Measurements from ENCODE around the gene BMPR1B. TPM values are rescaled to one million over a fixed set of nuclear protein-coding genes. Genes with fewer than 3 reads are reported as not detected.

BMPR1B gene
- total and polyA plus RNA-seq, 9 of the 15 experiments (the other 6 are each of a cell fraction or from before 2014, with no cell fraction given) = 0.01 TPM; not detected in 8

DNA sequence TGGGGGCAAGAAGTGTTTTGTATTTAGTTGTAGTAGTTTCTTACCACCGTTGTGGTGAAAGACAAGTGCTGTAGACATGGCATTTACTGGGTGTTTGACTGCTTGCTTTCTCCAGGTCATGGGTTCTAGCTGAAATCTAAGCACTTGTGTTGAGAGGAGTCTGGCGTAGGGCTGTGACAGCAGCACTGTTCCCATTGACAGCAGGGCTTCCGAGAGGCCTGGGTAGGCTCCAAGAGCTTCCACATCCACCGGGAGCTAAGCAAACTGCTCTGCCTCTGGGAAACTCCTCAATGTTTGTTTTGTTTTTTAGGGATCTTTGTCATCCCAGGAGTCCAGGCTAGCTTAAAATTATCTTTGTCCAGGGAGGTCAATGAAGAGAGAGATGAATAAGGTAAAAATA, 44.3 kb downstream of the BMPR1B start (continued):
- TF ChIP-seq, protein P1, sequence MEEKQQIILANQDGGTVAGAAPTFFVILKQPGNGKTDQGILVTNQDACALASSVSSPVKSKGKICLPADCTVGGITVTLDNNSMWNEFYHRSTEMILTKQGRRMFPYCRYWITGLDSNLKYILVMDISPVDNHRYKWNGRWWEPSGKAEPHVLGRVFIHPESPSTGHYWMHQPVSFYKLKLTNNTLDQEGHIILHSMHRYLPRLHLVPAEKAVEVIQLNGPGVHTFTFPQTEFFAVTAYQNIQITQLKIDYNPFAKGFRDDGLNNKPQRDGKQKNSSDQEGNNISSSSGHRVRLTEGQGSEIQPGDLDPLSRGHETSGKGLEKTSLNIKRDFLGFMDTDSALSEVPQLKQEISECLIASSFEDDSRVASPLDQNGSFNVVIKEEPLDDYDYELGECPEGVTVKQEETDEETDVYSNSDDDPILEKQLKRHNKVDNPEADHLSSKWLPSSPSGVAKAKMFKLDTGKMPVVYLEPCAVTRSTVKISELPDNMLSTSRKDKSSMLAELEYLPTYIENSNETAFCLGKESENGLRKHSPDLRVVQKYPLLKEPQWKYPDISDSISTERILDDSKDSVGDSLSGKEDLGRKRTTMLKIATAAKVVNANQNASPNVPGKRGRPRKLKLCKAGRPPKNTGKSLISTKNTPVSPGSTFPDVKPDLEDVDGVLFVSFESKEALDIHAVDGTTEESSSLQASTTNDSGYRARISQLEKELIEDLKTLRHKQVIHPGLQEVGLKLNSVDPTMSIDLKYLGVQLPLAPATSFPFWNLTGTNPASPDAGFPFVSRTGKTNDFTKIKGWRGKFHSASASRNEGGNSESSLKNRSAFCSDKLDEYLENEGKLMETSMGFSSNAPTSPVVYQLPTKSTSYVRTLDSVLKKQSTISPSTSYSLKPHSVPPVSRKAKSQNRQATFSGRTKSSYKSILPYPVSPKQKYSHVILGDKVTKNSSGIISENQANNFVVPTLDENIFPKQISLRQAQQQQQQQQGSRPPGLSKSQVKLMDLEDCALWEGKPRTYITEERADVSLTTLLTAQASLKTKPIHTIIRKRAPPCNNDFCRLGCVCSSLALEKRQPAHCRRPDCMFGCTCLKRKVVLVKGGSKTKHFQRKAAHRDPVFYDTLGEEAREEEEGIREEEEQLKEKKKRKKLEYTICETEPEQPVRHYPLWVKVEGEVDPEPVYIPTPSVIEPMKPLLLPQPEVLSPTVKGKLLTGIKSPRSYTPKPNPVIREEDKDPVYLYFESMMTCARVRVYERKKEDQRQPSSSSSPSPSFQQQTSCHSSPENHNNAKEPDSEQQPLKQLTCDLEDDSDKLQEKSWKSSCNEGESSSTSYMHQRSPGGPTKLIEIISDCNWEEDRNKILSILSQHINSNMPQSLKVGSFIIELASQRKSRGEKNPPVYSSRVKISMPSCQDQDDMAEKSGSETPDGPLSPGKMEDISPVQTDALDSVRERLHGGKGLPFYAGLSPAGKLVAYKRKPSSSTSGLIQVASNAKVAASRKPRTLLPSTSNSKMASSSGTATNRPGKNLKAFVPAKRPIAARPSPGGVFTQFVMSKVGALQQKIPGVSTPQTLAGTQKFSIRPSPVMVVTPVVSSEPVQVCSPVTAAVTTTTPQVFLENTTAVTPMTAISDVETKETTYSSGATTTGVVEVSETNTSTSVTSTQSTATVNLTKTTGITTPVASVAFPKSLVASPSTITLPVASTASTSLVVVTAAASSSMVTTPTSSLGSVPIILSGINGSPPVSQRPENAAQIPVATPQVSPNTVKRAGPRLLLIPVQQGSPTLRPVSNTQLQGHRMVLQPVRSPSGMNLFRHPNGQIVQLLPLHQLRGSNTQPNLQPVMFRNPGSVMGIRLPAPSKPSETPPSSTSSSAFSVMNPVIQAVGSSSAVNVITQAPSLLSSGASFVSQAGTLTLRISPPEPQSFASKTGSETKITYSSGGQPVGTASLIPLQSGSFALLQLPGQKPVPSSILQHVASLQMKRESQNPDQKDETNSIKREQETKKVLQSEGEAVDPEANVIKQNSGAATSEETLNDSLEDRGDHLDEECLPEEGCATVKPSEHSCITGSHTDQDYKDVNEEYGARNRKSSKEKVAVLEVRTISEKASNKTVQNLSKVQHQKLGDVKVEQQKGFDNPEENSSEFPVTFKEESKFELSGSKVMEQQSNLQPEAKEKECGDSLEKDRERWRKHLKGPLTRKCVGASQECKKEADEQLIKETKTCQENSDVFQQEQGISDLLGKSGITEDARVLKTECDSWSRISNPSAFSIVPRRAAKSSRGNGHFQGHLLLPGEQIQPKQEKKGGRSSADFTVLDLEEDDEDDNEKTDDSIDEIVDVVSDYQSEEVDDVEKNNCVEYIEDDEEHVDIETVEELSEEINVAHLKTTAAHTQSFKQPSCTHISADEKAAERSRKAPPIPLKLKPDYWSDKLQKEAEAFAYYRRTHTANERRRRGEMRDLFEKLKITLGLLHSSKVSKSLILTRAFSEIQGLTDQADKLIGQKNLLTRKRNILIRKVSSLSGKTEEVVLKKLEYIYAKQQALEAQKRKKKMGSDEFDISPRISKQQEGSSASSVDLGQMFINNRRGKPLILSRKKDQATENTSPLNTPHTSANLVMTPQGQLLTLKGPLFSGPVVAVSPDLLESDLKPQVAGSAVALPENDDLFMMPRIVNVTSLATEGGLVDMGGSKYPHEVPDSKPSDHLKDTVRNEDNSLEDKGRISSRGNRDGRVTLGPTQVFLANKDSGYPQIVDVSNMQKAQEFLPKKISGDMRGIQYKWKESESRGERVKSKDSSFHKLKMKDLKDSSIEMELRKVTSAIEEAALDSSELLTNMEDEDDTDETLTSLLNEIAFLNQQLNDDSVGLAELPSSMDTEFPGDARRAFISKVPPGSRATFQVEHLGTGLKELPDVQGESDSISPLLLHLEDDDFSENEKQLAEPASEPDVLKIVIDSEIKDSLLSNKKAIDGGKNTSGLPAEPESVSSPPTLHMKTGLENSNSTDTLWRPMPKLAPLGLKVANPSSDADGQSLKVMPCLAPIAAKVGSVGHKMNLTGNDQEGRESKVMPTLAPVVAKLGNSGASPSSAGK (IDR thresholded peaks at IDR 0.05) = no peak
- no peak for TF ChIP-seq ZNF140 (CRISPR knock-in tag; IDR thresholded peaks at IDR 0.05)
- TF ChIP-seq, protein P2, sequence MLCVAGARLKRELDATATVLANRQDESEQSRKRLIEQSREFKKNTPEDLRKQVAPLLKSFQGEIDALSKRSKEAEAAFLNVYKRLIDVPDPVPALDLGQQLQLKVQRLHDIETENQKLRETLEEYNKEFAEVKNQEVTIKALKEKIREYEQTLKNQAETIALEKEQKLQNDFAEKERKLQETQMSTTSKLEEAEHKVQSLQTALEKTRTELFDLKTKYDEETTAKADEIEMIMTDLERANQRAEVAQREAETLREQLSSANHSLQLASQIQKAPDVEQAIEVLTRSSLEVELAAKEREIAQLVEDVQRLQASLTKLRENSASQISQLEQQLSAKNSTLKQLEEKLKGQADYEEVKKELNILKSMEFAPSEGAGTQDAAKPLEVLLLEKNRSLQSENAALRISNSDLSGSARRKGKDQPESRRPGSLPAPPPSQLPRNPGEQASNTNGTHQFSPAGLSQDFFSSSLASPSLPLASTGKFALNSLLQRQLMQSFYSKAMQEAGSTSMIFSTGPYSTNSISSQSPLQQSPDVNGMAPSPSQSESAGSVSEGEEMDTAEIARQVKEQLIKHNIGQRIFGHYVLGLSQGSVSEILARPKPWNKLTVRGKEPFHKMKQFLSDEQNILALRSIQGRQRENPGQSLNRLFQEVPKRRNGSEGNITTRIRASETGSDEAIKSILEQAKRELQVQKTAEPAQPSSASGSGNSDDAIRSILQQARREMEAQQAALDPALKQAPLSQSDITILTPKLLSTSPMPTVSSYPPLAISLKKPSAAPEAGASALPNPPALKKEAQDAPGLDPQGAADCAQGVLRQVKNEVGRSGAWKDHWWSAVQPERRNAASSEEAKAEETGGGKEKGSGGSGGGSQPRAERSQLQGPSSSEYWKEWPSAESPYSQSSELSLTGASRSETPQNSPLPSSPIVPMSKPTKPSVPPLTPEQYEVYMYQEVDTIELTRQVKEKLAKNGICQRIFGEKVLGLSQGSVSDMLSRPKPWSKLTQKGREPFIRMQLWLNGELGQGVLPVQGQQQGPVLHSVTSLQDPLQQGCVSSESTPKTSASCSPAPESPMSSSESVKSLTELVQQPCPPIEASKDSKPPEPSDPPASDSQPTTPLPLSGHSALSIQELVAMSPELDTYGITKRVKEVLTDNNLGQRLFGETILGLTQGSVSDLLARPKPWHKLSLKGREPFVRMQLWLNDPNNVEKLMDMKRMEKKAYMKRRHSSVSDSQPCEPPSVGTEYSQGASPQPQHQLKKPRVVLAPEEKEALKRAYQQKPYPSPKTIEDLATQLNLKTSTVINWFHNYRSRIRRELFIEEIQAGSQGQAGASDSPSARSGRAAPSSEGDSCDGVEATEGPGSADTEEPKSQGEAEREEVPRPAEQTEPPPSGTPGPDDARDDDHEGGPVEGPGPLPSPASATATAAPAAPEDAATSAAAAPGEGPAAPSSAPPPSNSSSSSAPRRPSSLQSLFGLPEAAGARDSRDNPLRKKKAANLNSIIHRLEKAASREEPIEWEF (CRISPR knock-in tag; IDR thresholded peaks at IDR 0.05) = no peak
